Muscle of arm (tissue), 14 donors: Measurements from ENCODE around the gene PAM. TPM values are rescaled to one million over a fixed set of nuclear protein-coding genes. Genes with fewer than 3 reads are reported as not detected.

Source experiments
- DNase-seq: peaks from one replicate; pipeline ENCODE4 v3.0.0-alpha.2; 2013
- long read RNA-seq, 11 donors: transcript quantifications; one replicate each; lab custom pipeline, GENCODE V29; 2026
- polyA plus RNA-seq, 12 donors: library from polyadenylated mRNA; unstranded; fragments of 120-200 nt; gene quantifications; one replicate each; pipeline ENCODE4 v1.2.1, GENCODE V29; 2013; ENCODE audit not compliant: insufficient read length in 12 of 12

The PAM gene
- polyA plus RNA-seq: 100 to 1,000 TPM in 10 of 12 donors, 10 to 100 TPM in 1, not detected in 1; 84.0 to 163 (median 131) TPM
- long read RNA-seq, donor 1, partial matches to known transcripts: 54 of 67 reads
- long read RNA-seq, donor 1, other reads (novel, unspliced or antisense): 8 of 67 reads
- long read RNA-seq, donor 2, full-length matches to known transcripts: 6 of 42 reads
- long read RNA-seq, donor 2, partial matches to known transcripts: 36 of 42 reads
- long read RNA-seq, donor 2, other reads (novel, unspliced or antisense): 0 of 42 reads
- long read RNA-seq, donor 3, full-length matches to known transcripts: 1 of 1 reads
- long read RNA-seq, donor 3, partial matches to known transcripts: 0 of 1 reads
- long read RNA-seq, donor 3, other reads (novel, unspliced or antisense): 0 of 1 reads
- long read RNA-seq, donor 4, full-length matches to known transcripts: 2 of 14 reads
- long read RNA-seq, donor 4, partial matches to known transcripts: 12 of 14 reads
- long read RNA-seq, donor 4, other reads (novel, unspliced or antisense): 0 of 14 reads
- long read RNA-seq, donor 5, partial matches to known transcripts: 11 of 14 reads
- long read RNA-seq, donor 5, other reads (novel, unspliced or antisense): 0 of 14 reads
- long read RNA-seq, donor 6, partial matches to known transcripts: 15 of 15 reads
- long read RNA-seq, donor 6, other reads (novel, unspliced or antisense): 0 of 15 reads
- long read RNA-seq, donor 7, partial matches to known transcripts: 0 of 1 reads
- long read RNA-seq, donor 7, other reads (novel, unspliced or antisense): 0 of 1 reads
- long read RNA-seq, donor 8, partial matches to known transcripts: 13 of 17 reads
- long read RNA-seq, donor 8, other reads (novel, unspliced or antisense): 0 of 17 reads
- long read RNA-seq, donor 9, partial matches to known transcripts: 10 of 10 reads
- long read RNA-seq, donor 9, other reads (novel, unspliced or antisense): 0 of 10 reads
- long read RNA-seq, donor 10, full-length matches to known transcripts: 8 of 15 reads
- long read RNA-seq, donor 10, partial matches to known transcripts: 7 of 15 reads
- long read RNA-seq, donor 10, other reads (novel, unspliced or antisense): 0 of 15 reads
- long read RNA-seq, donor 11, full-length matches to known transcripts: 4 of 9 reads
- long read RNA-seq, donor 11, partial matches to known transcripts: 5 of 9 reads
- long read RNA-seq, donor 11, other reads (novel, unspliced or antisense): 0 of 9 reads

- peak; percentile 73 for DNase-seq
Observed at GRCh38 chr5:102754767-102755431, at the start of gene PAM. TSS of gene PAM (plus strand) at chr5:102755305. CDS start at chr5:102866196, 110,891 bp downstream.

DNA sequence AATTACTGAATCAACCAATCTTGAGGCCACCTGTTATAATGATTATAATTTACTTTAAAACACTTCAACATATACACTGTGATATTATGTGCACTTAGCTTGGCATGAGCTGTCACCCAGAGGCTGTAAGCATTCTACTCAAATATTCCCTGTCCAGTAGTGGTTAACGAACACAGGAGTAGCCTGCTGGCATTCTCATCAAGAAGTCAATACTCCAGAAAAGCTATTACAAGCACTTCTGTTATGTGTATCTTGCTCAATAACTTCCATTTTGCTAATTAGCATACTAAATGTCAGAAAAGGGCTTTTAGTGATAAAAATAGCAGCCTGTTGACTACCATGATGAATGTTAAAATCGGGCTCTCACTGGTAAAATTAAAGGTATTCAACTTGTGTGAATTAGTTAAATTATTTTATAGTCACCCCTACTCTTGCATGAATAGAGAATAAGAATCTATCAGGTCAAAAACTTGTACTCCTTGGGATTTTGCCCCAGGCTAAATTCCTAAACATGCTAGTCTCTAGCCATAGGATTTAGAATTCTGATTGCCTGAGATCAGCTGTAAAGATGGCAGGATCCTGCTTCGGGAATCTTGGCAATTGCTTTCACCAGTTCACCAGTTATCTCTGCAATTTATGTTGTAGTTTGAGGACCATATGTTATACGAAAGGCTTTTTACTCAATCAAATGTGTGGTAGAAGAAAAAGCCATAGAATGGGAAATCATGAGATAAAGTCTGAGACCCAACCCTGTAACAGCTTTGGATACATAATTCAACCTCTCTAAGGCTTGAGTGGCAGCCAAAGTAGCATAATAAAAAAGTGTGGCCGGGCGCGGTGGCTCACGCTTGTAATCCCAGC lies 43.4 kb upstream of the PAM start:
- no peak for DNase-seq

GRCh38 chr5:102713278-102713677 lies 41.8 kb upstream of the PAM start:
- no peak for DNase-seq

DNA sequence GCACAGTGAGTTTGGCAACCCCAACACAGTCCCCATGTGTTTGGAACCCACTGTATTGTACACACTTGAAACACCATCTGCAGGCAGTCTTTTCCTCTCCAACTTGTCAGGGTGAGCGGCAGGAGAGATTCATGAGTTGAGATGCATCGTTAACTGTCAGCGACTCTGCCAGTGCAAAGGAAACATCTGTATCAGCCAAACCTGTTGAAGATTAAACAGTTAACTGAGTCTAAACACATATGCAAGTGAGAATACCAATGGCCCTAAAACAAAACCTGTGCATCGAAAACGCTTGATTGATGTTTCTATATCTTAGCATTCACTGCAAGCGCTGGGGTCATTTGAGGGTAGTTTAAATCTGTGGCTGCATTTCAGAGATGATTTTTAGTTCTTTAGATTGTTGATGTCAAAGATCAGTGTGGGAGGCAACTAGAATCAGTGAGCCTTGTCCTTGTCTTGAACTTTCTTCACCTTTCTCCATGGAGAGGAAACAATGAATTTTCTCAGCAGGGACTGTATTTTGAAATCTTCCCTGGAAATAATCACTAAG lies 41.3 kb upstream of the PAM start:
- DNase-seq: no peak

- no peak for DNase-seq
Observed at GRCh38 chr5:102715082-102715807, 39.9 kb upstream of the PAM start.

- no peak for DNase-seq
Observed at GRCh38 chr5:102716017-102716416, 39.1 kb upstream of the PAM start.

DNA sequence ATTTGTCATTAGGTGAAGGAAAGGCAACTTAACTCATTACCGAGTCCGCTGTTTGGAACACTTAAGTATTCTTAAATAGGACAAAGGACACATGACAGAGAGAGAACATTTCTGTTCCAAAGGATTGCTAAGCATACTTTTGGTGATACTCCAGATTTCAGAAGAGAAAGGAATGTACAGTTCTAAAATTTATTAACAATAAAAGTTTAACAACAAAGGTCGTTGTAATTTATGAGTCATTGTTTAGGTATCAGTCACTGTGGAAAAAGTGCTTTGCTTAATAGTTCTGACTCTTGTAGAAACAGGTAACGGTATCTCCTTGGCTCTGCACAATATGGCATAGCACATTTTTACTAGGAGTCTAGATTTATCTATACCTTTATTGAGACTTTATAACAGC lies 36.3 kb upstream of the PAM start:
- no peak for DNase-seq

DNA sequence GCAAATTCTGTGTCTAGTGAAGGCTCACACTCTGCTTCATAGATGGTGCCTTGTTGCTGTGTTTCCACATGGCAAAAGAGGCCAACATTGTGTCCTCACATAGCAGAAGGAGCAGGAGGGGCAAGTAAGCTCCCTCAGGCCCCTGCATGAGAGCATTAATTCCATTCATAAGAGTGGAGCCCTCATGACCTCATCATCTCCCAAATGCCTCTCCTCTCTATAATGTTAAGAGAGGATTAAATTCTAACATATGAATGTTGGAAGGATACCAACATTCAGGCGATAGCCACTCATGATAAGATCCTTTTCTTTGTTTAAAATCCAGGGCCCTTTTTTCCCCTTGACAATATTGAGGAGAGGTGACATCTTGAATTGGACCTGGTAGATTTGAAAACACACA lies 35.2 kb upstream of the PAM start:
- no peak for DNase-seq

- no peak for DNase-seq
Observed at GRCh38 chr5:102720969-102721368, 34.1 kb upstream of the PAM start.

GRCh38 chr5:102722931-102723330 lies 32.2 kb upstream of the PAM start:
- no peak for DNase-seq

DNA sequence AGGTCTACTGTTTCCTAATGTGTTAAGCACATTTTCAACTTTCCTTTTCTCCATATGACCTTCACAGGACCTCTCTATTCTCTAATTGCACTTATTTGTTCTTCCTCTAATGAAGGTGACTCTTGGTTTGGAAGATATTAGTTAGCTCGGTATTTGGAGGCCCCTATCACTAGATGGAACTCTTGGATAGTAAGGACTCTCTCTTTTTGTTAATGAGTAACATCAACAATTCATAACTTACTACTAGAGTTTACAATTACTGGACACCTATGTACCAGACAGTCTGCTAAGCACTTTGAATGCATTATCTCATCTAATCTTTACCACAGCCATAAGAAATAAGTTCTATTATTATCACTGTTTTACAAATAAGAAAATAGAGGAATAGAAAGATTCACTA lies 23.4 kb upstream of the PAM start:
- no peak for DNase-seq

DNA sequence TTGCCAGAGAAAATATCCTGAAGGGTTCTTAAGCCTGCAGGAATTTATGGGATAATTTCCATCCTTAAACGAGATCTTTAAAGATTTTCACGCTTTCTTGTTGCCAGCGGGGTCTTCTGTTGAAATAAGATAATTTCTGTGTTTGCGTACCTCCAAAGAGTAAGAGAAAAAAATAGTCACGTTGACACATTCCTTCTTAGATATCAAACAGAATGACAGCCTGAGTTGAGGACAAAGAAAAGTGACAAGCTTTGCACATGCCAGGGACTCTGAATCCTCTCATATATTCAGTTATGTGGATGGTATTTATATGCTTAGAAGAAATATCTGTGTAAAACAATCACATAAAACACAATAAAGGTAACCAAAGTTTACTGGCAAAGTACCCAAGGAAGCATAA lies 21.6 kb upstream of the PAM start:
- no peak for DNase-seq

- DNase-seq: no peak
Observed at GRCh38 chr5:102737161-102737560, 17.9 kb upstream of the PAM start.

DNA sequence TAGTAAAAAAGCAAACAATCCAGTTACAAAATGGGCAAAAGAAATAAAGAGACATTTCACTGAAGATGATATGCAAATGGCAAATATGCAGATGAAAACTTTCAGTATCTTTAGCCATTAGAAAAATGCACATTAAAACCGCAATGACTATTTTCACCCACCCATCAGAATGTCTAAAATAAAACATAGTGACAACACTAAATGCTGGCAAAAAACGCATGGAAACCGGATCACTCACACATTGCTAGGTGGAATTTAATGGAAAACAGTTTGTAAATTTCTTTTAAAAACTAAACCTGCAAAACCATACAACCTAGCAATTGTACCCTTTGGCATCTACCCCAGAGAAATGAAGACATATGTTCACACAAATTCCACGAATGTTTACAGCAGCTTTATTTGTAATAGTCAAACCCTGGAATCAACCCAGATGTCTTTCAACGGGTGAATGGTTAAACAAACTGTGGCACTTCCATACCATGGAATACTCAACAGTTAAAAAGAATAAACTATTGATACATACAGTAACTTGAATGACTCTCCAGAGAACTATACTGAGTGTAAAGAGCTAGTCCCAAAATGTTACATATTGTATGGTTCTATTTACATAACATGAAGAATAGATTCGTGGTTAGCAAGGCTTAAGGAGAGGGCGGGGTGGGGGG lies 17.2 kb upstream of the PAM start:
- DNase-seq: no peak

DNA sequence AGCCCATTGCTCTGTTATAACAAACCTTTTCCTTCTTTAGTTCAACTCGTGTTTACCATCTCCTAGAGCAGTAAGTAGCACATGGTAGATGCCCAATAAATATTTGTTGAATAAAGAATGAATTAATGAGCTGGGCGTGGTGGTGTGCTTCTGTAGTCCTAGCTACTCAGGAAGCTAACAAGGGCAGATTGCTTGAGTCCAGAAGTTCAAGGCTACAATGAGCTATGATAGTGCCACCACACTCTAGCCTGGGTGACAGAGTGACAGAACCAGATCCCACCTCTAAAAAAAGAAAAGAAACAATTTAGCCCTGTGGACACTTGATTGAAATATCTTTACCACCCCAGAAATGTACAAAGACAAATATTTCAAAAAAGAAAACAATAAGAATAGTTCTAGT lies 14.6 kb upstream of the PAM start:
- DNase-seq: no peak

GRCh38 chr5:102742215-102742614 lies 12.9 kb upstream of the PAM start:
- no peak for DNase-seq

GRCh38 chr5:102743900-102744299 lies 11.2 kb upstream of the PAM start:
- DNase-seq: no peak

- no peak for DNase-seq
Observed at GRCh38 chr5:102747386-102748166, 7.5 kb upstream of the PAM start.
